Lower leg skin (tissue), 4 donors: ENCODE results near the gene MOB3A. TPM values are rescaled to one million over a fixed set of nuclear protein-coding genes. Genes with fewer than 3 reads are reported as not detected.

Experiments used
- DNase-seq, 2 donors: peaks; one replicate each; pipeline ENCODE4 v3.0.0-alpha.2; 2019; ENCODE audit warnings: low spot score in 2 of 2
- H3K4me3 ChIP-seq: fragments of 200-600 bp; sonication (generic); 2 replicates; pipeline ENCODE4 v1.5.1; 2017; ENCODE audit warnings: mild to moderate bottlenecking, low read depth; ENCODE audit not compliant: poor library complexity, severe bottlenecking
- POLR2A ChIP-seq, 2 donors: fragments of 450-650 bp; IDR thresholded peaks; one replicate each; pipeline ENCODE4 v1.6.1; 2016 to 2017; ENCODE audit warnings: antibody characterized with exemption in 2 of 2, mild to moderate bottlenecking in 1 of 2, moderate library complexity in 1 of 2
- WGBS, 2 donors: methylation state at CpG; one replicate each; pipeline ENCODE4 v1.1.5; 2018; 5-methylcytosine and 5-hydroxymethylcytosine counted together
- intact Hi-C: fragments of 100-400 bp; cut with DNase I; formaldehyde crosslinking; loops from one replicate; pipeline ENCODE4 v1.15.0; 2023; ENCODE audit warnings: low total_unique reads
- total RNA-seq, 4 donors: library from RNA; depleted of rRNA; stranded (reverse); fragments of >200 nt; gene quantifications; one replicate each; pipeline ENCODE4 v1.1.0, GENCODE V29; 2016
- TF ChIP-seq, protein P1 (sequence below), 3 donors: fragments of 450-650 bp; IDR thresholded peaks; one replicate each; pipeline ENCODE4 v1.5.1; 2016; ENCODE audit warnings: antibody characterized with exemption in 3 of 3, mild to moderate bottlenecking in 3 of 3, moderate library complexity in 2 of 3

The MOB3A gene
- total RNA-seq, 4 donors from 2014 or later = 26.4 to 46.0 (median 34.5) TPM

- 88 to 90% methylated on average over 23 to 24 of the region's 24 CpGs for WGBS, 2 donors
- no peak for DNase-seq
- H3K4me3 ChIP-seq = no peak overlapping the region
- intact Hi-C loops = no loop called here
- TF ChIP-seq, protein P1, sequence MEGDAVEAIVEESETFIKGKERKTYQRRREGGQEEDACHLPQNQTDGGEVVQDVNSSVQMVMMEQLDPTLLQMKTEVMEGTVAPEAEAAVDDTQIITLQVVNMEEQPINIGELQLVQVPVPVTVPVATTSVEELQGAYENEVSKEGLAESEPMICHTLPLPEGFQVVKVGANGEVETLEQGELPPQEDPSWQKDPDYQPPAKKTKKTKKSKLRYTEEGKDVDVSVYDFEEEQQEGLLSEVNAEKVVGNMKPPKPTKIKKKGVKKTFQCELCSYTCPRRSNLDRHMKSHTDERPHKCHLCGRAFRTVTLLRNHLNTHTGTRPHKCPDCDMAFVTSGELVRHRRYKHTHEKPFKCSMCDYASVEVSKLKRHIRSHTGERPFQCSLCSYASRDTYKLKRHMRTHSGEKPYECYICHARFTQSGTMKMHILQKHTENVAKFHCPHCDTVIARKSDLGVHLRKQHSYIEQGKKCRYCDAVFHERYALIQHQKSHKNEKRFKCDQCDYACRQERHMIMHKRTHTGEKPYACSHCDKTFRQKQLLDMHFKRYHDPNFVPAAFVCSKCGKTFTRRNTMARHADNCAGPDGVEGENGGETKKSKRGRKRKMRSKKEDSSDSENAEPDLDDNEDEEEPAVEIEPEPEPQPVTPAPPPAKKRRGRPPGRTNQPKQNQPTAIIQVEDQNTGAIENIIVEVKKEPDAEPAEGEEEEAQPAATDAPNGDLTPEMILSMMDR (IDR thresholded peaks at IDR 0.05) = no peak
- TF ChIP-seq POLR2A (IDR thresholded peaks at IDR 0.05) = no peak
Observed at GRCh38 chr19:2113439-2114211, 17.5 kb upstream of the MOB3A start.

DNA sequence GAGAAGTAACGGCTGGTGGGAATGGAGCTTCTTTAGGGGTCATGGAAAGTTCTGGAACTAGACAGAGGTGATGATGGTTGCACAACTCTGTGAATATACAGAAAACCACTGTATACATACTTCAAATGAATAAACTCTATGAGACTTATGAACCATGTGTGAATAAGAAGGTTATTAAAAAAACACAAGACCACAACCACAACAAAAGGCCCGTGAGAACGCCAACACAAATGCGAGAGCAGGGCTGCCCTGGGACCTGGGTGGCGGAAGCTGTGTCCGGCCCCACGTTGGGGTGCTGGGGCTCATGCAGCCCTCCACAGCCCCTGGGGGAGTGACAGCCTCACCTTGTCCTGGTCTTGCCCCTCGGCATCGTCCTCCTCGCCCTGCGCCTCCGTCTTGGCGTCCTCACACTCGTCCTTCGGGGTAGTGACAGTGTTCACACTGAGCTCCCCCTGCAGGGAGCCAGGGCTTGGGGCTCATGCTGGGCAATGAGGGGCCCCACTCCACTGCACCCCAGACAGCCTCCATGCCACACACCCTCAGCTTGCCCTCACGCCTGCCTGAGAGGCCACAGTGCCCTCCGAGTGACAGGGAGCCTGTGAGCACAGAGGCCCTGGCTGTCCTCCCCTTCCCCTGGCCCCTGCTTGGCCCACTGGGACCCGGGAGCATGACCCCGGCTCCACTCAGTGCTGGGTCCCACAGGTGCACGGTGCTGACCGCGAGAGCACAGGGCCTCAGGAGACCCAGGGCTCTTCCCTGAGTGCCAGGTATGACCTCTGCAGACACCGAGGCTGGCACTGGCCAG lies 16.6 kb upstream of the MOB3A start:
- no peak overlapping the region for H3K4me3 ChIP-seq
- no peak for DNase-seq
- WGBS, 2 donors = 84 to 85% methylated on average over 15 to 23 of the region's 23 CpGs
- TF ChIP-seq, protein P1 (IDR thresholded peaks at IDR 0.05) = no peak
- TF ChIP-seq POLR2A (IDR thresholded peaks at IDR 0.05) = no peak
- intact Hi-C loops = no loop called here

- H3K4me3 ChIP-seq = no peak overlapping the region
- TF ChIP-seq, protein P1 (IDR thresholded peaks at IDR 0.05) = no peak
- TF ChIP-seq POLR2A (IDR thresholded peaks at IDR 0.05) = no peak
- intact Hi-C loops = no loop called here
- no peak for DNase-seq
- whole genome bisulfite sequencing, 2 donors = 89 to 91% methylated on average over 20 of the region's 20 CpGs
Observed at GRCh38 chr19:2111886-2112285, 15.8 kb upstream of the MOB3A start.

- intact Hi-C loops = no loop called here
- DNase-seq = no peak
- no peak for TF ChIP-seq POLR2A (IDR thresholded peaks at IDR 0.05)
- TF ChIP-seq, protein P1 (IDR thresholded peaks at IDR 0.05) = no peak
Observed at GRCh38 chr19:2111425-2111824, 15.3 kb upstream of the MOB3A start.

GRCh38 chr19:2110822-2111221 lies 14.7 kb upstream of the MOB3A start:
- intact Hi-C loops = no loop called here
- no peak for DNase-seq
- 98 to 100% methylated on average over 1 to 7 of the region's 13 CpGs for WGBS, 2 donors
- TF ChIP-seq, protein P1 (IDR thresholded peaks at IDR 0.05) = no peak
- no peak for TF ChIP-seq POLR2A (IDR thresholded peaks at IDR 0.05)
- no peak overlapping the region for H3K4me3 ChIP-seq

More at GRCh38 chr19:2111425-2111824, 15.3 kb upstream of the MOB3A start:
- no peak overlapping the region for H3K4me3 ChIP-seq
- WGBS, 2 donors = 96% methylated on average over 21 to 22 of the region's 22 CpGs
